NCI-H345 (cell line): Measurements from ENCODE around the gene EREG.
"Not testable (repeated sequence)": the region's sequence is repeated elsewhere in the genome, so short reads cannot be mapped to it uniquely, and the experiment has no call there.

Experiments
- DNase-seq: peaks from one replicate; lab custom pipeline; 2025; lab: John Stamatoyannopoulos, UW

EREG gene

DNA sequence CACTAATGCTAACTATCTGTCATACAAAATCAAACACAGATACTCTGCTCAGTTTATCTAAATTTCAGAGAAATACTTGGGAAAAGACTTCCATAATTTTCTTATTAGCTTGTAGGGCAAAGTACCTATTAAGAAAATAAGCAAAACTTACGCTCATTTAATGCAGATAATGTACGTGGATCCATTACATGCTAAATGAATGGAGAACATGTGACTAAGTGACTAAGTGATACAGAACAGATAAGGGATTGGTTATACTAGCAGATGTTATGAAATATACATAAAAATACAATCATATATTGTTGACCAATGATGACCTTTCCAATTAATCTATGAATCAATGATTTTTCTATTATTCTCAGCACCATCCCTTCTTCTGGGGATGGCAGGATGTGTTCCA lies 25.7 kb downstream of the EREG start:
- no peak for DNase-seq

DNA sequence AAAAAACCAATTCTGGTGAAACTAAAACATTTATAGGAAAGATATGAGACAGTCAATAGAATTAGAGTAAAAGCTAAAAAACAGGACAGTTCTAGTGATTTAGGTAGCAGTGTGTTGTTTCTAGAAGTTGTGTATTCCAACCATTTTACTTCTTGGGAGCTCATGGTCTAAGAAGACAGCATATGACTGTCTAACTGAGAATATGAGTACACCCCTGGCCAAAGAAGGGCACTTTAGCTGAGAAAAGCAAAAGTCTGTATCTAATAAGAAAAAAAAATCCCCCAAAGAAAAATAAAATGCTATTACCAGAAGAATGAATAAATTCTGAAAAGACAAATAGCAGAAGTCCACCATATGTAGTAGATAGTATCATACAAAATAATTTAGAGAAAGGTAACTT lies 26.4 kb downstream of the EREG start:
- DNase-seq = no peak

DNA sequence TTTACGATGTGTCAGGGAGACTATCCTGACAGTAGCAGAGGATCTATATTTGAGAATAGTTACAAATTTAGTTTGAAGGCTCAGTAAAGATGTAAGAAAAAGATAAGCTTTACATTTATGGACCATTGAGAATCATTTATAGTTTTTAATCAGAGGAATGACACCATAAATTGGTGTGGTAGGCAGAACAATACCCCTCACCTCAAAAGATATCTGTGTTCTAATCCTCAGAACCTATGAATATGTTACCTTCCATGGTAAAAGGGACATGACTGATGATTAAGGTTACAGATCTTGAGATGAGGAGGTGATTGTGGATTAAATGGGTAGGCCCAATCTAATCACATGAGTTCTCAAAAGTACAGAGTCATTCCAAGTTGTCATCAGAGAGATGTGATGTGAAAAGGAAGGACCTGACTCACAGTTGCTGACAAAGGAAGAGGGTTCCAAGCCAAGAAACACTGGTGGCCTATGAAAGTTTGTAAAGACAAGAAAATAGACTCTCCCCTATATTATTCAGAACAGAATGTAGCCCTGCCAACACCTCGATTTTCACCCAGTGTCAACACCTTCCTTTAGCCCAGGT lies 27.0 kb downstream of the EREG start:
- DNase-seq = no peak

DNA sequence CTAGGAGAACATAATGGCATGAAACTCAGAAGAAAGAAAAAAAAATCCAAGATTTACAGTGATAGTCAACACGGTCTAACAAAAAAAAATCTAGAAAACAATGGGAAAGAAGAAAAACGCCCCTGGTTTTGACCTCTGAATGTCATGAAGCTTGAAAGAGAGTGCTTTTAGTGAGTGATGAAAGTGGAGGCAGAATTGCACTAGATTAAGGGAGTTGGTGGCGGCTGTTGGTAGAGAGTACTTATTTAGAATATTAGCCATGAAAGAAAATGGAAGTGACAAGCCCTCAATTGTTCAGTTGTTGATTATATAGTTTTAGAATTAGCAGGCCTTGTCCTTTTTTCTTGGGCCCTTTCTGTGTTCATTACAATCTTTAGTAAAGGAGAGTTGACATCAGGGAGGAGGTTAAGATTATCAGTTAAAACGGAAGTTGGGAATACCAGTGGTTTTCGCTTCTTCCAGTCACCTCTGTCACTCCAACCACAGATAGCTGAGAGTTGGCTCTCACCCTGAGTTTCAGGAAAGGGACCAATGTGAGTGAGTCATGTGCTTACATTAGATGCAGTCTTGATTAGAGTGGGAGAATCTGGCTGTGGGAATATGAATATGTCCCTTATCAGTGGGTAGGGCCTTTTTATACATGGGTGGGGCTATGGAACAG lies 29.7 kb downstream of the EREG start:
- DNase-seq = no peak

DNA sequence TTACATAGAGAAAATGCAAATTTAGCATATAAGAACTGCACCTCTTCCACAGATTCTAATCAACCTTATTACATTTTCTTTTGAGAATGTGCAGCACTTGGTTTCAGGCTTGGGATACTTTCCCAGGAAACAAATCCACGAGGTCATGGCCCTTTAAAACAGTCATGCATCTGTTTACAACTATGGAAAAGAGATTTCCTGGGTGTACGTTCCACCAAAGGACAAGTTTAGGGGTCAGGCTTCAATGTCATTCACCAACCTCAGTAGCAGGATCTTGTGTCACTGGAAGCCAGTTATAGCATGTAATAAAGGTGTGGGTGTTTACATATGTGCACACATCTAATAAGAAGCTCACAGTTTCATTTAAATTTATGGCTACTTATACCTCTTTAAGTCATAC lies 30.7 kb downstream of the EREG start:
- DNase-seq = no peak

DNA sequence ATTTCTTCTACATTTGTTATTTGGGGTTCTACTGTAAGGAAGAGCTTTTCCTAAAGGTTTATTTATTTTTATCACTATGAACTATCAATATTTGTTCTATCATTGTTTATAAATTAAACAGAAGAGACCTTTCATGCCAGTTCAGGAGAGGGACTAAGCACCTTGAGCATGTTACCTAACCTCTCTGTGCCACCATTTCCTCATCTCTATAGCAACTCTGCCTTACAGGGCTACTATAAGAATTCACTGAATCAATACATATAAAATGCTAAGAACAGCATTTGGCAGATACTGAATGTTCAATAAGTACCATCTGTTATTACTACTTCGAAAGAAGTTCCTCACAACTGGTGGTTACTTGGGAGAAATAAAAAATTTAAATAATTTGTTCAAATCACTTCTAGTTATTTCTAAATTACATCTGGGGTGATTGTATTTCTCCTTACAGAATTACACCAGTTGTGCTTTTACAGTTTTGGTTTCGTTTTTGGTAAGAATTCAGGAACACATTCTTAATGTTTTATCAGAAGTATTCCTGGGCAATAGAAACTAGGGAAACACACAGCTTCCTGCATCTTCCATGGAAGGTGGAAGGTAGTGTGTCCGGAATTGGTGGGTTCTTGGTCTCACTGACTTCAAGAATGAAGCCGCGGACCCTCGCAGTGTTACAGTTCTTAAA lies 32.9 kb downstream of the EREG start:
- no peak for DNase-seq

DNA sequence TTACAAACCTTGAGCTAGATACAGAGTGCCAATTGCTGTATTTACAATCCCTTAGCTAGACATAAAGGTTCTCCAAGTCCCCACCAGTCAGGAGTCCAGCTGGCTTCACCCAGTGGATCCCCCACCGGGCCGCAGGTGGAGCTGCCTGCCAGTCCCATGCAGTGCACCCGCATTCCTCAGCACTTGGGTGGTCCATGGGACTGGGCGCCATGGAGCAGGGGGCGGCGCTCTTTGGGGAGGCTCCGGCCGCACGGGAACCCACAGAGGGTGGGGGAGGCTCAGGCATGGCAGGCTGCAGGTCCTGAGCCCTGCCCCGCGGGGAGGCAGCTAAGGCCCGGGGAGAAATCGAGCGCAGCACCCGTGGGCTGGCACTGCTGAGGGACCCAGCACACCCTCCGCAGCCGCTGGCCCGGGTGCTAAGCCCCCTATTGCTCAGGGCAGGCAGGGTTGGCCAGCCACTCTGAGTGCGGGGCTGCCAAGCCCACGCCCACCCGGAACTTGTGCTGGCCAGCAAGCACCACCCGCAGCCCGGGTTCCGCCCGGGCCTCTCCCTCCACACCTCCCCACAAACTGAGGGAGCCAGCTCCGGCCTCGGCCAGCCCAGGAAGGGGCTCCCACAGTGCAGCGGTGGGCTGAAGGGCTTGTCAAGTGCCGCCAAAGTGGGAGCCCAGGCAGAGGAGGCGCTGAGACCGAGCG lies 34.1 kb downstream of the EREG start:
- DNase-seq = not testable (repeated sequence)

DNA sequence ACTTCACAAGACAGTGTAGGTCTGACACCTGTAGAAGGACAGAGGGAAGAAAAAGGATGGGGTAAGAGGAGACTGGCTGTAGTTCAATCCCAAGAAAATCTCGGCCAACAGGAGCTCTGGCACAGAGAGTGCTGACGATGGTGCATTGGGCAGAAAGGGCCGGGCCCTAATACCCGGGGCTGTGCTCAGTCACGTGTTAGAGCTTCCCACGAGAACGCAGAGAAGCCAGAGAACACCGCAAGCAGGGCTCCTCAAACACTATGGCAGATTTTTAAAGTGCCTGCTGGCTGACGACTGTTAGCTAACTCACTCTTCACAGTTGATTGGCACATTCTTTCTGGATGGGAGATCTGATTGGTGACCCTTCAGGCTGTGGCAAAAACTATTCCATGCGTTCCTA lies 35.5 kb downstream of the EREG start:
- no peak for DNase-seq

DNA sequence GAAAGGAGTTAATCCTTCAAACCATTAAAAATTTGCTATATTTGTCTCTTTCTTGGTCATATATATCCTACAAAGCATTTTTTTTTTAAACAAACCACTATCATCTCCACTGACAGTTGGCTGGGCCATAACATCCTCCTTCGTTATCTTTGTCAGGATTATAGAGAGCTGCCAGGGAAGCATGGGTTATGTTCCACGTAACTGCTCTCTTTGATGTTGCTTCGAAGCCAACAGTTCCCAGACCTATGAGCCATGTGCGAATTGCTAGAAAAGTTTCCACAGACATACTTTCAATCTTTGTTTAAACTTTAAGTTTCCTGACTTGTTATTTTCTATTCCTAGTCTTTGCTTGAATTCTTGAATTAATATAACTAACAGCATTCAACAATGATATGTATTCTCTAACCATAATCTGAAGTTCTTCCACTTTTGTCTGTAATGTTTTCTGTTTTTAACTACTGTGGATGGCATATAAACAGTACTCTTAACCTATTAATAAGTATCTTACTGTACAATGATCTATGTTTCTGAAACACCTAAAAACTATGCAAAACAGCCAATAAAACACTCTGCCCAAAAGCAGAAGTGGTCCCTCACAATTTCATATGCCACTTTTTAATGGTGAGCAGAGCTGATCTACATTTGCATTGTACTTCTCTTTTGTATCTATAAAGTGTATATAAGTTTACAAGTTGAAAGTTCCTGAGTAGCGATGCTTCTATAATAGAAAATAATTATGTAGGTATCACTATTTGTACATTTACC lies 37.9 kb downstream of the EREG start:
- DNase-seq = no peak

DNA sequence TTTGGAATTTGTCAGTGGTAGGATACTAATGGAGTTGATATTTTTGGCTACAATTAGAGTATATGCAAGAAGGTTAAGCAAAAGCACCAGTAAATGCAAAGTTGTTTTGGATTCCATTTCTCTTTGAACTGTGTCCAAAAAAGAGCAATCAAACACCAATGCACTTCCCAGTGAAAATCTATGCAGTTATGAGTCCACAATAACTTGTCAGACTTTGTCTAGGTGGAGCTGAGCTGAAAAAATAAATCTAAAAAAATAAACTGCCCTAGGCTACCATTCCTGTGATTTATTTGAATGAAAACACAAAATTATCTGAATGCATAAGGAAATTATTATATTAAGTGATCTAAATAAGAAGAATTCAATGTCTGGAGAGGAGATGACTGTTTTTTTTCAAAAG lies 42.9 kb downstream of the EREG start:
- DNase-seq = no peak

DNA sequence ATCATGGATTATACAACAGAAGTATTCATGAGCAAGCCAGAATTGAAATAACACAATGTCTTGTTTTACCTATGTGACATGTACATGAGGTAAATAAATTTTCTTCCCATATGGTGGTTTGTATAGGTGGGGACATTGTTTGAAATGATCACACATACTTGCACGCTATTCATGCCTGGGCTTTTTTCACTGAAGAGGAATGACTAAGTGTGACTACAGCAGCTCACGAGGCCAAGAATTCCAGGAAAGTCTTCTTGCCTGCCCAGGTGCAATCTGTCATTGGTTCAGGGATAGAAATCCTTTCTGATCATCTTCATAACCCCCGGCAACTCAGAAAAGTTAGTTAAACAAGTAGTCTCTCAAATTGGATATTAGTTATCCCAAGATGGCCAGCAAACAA lies 43.7 kb downstream of the EREG start:
- no peak for DNase-seq

DNA sequence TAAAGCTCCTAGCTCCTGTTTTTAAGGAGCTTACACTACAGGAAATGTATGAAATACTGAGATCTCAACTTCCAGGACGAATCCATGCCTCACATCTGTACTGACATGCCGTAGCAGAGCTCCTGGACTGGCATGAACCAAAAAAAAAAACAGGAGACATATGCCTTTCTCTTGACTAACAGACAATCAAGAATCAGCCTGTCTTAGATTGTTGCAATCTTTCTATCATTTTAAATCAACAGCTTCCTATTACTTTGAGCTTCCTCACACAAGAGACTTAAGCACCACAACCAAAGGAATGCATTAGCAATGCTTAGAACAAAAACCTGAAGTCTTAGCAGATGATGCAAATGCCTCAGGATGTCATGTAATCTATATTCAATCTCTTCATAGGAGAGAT lies 45.3 kb downstream of the EREG start:
- DNase-seq = no peak

DNA sequence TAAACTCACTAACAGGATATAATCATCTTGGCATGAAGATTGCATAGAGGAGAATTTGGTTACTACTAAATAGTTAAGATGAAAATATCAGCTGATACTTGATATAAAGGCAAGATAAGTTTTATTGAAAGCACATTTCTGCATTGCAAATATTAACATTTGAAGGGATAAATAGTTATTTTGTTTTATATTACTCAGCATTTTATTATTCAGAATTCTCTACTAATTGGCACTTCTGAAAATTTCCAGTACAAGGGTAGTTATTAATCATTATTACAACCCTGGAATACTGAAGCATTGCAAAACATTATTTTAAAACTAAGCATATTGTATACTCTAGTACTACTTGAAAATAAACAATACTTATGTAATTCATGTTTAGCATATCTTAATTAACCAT lies 47.3 kb downstream of the EREG start:
- DNase-seq = no peak

DNA sequence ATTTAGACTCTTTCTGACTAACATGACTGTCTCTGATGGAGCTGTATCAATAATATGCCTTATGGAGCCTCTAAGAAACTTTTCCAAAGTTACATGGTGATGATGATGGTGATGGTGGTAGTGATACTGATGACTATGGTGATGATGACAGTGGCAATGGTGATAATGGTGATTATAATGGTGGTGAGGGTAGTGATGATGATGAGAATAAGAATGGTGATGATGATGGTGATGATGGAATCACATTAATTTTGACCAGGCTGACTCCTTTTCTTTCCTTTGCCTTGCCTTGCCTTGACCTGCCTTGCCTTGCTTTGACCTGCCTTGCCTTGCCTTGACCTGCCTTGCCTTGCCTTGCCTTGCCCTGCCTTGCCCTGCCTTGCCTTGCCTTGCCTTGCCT lies 48.3 kb downstream of the EREG start:
- DNase-seq = no peak

DNA sequence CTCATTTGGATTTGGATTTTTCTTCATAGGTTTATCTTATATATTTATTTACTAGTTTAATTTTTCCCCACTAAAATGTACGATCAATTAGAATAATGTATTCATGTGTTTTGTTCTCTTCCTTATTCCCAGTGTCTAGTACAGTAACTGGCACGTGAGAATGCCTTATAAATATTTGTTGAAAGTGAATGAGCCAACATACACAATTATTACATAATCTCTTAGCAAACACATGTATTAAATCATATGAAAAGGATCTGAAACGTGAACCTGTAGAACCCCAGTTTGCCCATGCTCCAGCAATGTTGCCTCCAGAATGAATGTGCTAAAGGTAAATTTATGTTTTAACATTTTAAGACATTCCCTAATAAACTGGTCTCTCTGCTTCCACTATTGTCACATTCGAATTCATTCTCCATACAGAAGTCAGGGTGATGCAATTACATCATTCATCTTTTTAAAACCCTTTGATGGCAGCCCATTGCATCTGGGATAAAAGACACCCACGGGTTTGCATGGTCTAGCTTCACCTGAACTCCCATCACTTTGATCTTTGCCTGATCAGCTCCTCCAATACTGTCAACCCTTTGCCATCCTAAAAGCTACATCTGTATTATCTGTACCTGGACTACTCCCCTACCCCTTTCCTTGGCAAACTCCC lies 49.3 kb downstream of the EREG start:
- DNase-seq = no peak

DNA sequence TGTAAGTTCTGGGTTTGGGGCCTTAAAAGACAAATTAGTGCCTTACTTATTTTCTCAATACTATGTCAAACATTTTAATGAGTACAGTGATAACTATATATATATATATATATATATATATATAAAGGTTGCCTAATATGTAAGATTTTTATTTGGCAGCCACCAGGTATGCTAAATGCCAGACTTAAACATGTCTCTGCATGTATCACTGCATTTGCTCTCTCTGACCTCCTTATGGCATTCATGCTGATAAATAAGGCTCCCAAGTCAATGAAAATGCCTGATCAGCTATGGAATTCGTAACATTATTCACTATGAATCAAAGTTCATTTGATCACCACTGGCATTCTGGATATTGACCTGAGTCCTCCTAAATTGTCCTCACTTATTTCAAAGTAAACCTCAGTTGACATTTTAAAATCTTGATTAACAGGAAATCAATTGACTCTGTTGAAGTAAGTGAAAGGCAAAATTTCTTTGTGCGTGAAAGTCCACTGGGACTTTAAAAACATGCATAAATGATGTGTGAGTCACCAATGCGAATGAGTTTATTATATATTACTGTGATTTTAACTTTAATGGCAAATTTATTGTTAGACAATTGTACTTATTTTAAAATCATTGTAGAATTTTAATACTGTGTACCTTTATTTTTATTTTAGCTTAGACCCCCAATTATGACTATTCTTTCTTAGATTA lies 50.8 kb downstream of the EREG start:
- no peak for DNase-seq

DNA sequence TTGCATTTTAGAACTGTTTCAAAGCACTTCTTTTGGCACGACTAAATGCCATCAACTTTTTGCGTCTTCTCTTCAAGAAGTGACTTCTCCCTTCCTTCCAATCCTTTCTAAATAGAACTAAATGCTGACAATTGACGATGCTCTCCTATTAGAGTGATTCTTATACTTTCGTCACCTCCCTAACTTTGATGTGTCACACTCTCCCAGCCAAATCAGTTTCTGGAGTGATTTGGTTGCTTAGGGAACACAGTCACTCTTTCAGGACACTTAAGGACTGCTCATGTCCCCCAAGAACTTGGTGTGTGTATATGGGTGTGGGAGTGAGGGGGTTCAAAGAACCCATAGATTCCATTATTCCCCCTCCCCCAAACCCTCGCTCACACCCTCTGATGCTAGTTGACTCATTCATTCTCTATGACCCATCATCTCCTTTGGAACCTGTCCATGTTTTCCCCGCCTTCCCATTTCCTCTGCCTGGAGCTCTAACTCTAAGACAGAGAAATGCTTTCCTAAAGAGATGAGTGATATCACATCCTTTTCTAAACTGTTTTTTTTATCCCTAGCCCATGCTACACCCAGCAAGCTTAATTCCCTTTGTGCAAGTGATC lies 53.2 kb downstream of the EREG start:
- no peak for DNase-seq

DNA sequence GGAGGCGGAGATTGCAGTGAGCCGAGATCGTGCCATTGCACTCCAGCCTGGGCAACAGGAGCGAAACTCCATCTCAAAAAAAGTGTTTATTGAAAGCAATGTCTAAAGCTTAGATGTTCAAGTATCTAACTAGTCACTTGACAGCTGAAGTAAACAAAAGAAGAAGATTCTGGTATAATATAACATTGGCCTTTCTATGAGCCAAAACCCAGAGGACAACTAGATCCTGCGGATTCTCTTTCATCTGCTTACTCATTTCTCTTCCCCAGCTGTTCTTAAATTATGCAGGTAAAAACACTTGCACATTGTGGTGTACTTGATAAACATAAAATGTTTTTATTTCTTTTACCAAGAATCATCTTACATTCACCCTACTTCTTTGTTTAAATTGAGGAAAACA lies 55.9 kb downstream of the EREG start:
- DNase-seq = no peak

DNA sequence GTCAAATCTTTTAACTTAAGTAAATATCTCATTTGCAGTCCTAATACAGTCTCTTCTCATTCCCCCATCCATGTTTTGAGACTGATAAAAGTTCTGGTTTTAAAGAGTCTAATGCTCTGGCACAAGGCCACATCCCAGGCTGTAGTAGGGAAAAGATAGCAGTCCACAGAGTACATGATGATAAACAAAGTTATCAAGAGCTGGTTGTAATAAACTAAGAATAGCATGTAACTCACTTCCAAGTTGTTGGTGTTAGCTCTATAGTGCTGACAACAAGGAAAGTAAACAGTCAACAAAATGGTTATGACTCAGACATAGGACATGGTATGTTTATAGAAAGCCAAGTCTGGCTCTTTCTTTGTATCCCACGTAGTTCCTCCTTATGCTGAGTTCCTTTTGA lies 58.2 kb downstream of the EREG start:
- no peak for DNase-seq

DNA sequence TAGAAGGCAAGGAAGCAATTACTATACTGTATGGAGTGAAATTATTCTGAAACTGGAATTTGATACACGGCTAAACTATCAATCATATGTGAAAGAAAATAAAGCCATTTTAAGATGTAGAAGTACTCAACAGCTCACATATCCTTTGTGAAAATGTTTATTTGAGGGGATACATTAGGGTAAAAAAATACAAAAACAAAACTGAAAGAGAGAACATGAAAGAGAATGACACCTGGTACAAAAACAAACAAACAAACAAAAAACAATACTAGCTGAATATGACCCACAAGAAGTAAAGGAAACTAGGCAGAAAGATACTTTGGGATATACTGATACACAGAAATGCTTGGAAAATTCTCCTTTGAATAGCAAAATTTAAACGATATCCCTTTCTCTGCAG lies 59.2 kb downstream of the EREG start:
- no peak for DNase-seq

DNA sequence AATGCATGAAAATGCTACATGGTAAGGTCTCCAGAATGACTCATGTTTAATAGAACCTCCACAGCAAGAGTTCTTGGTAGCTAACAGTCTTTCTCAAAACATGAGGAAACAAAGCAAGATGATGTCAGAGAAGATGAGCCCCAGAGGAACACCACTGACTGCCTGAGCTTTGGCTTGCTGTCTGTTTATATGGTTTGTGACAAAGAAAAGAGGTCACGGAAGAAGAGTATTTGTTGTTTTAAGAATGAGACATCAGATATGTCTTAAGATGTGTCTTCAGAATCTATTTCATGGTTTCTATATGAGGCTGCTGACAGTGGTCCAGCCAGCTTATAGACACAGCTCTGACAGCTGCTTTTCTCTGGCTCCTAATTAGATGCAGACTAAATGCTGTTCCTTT lies 61.2 kb downstream of the EREG start:
- DNase-seq = no peak
